HT1080 (cell line): ENCODE results near the gene COX14. TPM values are rescaled to one million over a fixed set of nuclear protein-coding genes. Genes with fewer than 3 reads are reported as not detected.
"Not testable (repeated sequence)": the region's sequence is repeated elsewhere in the genome, so short reads cannot be mapped to it uniquely, and the experiment has no call there.

Experiments used
- DNase-seq: peaks from one replicate; pipeline ENCODE4 v3.0.0-alpha.2; 2015; ENCODE audit warnings: low read depth
- polyA plus RNA-seq, 2 experiments: library from polyadenylated mRNA; depleted of rRNA; stranded (reverse); fragments of >200 nt; gene quantifications; 2 replicates each; pipeline ENCODE4 v1.2.3, GENCODE V29; 2015
- total RNA-seq: library from RNA; depleted of rRNA; stranded (reverse); fragments of >200 nt; shearing (Covaris generic); gene quantifications from 2 replicates; pipeline ENCODE4 v1.2.3, GENCODE V29; 2014; rRNA removed

The COX14 gene
- total RNA-seq: 58.9 and 119 TPM in 2 replicates
- 47.7 and 79.3 TPM in 2 replicates for polyA plus RNA-seq (2015; cell fraction: cytosol; rRNA removed)
- polyA plus RNA-seq (2015; cell fraction: nucleus; rRNA removed): 16.7 and 23.4 TPM in 2 replicates

DNA sequence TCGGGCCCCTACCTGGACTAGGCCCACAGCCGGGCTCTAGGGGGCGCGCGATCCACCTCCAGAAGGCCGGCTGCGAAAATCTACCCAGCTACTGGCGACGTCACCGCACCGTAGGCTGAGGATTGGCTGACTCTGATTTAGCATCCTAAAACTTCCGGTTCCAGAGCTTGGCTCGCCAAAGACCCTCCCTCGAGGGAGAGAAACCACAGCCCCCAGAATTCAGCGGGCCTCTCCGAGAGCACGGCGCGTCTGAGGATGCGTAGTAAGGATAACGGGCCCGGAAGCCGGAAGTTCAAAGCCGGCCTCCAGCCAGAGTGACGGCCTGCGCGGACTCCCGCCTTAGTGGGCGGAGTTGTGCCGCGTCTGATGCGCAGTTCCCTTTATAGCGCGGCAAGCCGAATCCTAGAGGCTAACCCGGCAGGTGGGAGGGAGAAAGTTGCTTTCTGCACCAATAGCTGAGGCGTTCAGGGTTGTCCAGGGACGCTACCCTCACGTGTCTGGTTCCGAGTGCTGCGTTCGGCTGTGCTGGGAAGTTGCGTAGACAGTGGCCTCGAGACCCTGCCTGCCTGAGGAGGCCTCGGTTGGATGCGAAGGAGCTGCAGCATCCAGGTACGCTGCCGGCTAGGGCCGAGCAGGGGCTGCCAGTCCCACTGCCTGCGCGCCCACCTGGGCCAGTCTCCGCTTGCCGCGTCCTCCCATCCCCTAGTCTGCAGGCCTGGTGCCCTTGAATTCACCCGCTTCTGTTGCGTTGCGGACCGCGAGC, at the start of gene COX14:
Gene COX14 (plus strand): TSS at position 544 of the 763 bp plus-strand sequence. CDS start 7,808 bp downstream, outside the sequence.
- peak; percentile 100 for DNase-seq

DNA sequence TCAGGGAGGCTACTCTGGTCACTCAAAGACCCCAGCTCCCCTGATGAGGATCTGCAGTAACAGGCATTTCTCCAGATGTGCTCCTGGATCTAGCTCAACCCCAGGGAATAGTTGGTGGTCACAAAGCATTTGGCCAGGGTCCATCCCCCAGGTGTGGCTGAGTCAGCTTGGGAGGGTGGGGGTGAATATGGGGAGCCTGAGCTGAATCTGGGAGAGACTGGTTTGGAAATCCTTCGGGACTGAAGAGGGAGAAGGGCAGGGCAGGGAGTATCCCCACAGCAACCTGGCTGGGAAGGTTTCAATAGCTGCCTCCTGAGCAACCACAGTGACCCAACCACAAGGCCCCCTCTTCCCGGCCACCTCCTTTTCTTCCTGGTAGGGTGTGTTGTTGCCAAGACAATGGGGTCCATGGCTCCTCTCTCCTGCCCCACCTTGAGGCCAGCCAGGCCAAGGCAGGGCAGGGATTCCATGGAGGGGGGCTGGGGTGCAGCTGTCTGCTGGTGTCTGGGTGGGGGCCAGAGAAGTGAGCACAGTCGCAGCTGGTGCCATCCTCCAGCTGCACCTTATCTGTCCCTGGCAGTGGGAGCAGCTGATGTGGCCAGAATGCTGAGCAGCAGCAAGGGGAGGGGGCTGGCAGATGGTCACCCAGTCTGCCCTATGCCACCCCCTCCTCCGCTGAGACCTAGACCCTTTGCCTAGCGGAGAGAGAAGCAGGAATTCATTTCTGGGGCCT, 49.1 kb upstream of the COX14 start:
- DNase-seq: peak; percentile 34

DNA sequence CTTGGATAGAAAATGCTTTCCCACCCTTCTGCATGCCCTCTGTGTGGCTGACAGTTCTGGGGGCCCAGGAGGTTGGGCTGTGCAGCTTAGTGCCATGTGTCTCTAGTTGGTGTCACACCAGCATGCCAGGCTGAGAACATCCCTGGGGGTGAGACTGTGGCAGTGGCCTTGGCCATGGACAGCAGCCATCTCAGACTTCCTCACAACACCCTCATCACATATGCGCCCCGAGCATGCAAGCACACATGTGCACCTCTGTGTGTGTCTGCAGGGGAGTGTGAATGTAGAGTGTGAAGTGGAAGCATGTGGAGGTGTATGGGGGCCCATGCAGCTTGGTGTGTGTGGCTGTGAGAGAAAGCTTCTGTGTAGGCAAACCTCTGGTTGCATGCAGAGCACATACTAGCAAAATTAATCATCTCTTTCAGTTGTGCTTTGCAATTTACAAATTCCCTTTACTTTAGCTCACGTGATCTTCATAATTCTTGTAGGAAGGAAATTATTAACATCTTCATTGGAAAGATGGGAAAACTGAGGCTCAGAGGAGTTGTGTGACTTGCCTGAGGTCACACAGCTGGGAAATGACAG, 46.2 kb upstream of the COX14 start:
- no peak for DNase-seq

DNA sequence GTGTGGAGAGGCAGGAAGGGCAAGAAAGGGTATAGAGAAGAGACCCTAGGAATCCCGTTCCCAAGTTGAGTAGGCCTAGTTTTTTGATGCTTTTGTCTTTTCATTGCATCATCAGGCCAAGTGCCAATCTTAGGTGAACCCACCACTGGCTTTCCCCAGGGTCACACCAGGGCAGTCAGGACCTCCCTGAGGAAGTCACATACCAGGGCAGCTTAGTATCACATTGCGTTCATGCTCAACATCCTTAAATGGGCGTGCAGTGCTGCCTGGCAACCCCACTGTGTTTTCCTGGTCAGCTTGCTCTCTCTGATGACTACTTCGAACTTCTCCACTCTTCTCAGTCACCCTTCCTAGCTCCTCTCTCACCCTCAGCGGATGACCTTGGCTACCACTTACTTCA, 45.6 kb upstream of the COX14 start:
- DNase-seq: peak; percentile 82

DNA sequence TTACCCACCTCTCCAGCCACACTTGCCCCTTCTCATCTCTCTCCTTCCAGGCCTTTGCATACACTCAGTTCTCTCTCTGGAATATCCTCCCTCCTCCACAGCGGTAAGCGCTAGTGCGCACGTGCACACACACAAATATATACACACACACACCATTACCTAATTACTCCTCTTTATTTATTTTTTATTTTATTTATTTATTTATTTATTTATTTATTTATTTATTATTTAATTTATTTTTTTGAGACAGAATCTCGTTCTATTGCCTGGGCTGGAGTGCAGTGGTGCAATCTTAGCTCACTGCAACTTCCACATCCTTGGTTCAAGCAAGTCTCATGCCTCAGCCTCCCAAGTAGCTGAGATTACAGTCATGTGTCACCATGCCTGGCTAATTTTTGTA, 43.0 kb upstream of the COX14 start:
- DNase-seq: no peak

DNA sequence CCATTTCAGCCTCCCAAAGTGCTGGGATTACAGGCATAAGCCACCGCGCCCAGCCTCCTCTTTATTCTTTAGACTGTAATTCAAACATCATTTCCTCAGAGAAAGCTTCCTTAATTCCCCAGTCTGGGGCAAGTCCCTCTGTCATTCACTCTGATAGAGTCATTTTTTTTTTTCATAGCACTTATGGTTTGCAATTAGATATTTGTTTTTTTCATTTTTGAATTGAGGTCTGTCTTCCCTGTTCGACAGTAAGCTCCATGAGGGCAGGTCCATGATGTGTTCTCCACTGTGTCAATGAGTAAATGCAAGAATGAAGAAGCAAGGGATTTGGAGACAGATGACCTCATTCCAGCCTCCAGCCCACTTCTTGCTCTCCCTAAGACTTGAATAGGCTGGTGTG, 42.5 kb upstream of the COX14 start:
- DNase-seq: no peak

DNA sequence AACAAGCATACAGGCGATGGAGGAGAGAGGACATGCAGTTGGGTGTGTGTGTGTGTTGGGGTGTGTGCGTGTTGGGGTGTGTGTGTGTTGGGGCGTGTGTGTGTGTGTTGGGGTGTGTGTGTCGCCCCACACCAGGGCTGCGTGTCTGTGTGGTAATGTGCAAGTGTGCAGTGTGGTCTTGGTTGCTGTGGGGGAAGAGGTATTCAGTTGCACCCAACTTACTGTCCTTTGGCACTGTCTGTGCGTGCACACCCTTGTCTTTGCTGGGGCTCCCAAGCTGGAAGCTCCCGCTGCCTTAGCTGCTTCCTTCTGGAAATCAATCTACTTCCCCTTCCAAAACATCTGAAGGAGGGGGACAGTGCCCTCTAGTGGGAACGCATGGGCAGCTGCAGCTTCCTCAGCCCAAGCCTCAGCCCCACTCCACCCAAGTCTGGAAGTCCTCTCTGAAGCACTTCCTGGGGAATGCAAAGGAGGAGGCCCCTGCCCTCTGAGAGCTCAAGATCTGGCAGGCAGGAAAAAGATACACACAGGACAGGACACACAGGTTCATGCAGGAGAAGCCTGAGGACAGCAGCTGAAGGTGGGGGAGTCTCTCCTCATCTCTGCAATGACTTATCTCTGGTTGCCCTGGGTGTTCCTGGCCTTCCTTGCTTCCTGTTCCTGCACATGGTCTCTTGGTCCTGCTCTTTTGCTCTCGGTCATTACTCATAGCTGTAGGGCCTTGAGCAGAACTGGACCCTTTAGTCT, 41.5 kb upstream of the COX14 start:
- DNase-seq: peak; percentile 86

DNA sequence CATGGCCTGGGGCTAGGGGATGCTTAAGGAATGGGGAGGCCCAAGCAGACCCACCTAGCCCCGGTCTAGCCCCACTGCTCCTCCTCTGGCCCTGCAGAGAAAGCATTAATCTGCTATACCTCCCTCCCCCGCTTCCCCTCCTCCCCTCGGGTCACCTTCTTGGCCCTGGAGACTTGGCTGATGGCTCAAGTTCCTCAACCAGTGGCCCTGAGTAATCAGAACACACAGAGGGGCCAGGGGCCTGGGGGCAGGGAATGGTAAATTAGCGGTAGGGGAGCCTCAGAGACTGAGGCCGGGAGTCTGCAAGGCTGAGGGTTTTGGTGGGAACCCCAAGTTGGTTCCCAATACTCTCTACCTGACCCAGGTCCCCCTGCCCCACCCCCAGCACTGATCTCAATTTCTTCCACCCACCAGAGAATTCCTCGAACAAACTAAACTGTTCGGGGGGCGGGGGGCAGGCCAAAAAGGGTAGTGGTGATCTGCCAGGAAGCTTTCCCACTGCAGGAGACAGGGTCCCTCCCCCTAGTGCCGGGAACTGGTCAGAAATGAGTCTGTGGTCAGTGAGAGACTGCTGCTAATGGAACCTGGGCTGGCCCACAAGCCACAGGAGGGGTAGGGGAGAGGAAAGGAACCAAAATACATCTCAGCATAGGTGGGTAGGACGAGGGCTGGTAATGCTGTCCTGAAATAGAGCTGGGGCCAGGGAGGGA, 39.7 kb upstream of the COX14 start:
- DNase-seq: no peak

DNA sequence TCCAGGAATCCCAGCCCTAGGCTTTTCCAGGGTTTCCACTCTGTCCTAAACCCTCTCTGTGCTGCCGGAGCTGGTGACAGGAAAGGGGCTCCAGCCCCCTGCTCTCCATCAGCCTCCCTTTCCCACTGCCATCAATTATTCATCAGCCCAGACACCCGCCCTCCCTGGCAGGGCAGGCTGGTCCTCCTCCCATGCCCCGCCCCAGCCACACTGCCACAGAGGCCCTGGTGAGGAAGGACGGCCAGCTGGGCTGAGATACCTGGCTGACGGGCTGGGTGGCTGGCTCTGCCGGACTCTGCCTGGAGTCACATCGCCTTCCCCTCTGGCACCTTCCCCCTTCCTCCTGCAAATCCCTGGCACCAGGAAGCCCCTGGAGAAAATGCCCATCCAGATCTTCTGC, 38.8 kb upstream of the COX14 start:
- DNase-seq: no peak

DNA sequence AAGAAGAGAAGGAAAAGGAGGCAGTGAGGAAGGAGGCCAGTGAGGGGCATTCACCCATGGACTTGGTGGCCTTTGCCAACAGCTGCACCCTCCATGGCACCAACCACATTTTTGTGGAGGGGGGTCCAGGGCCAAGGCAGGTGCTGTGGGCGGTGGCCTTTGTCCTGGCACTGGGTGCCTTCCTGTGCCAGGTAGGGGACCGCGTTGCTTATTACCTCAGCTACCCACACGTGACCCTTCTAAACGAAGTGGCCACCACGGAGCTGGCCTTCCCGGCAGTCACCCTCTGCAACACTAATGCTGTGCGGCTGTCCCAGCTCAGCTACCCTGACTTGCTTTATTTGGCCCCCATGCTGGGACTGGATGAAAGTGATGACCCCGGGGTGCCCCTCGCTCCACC, 38.3 kb upstream of the COX14 start:
- DNase-seq: no peak

DNA sequence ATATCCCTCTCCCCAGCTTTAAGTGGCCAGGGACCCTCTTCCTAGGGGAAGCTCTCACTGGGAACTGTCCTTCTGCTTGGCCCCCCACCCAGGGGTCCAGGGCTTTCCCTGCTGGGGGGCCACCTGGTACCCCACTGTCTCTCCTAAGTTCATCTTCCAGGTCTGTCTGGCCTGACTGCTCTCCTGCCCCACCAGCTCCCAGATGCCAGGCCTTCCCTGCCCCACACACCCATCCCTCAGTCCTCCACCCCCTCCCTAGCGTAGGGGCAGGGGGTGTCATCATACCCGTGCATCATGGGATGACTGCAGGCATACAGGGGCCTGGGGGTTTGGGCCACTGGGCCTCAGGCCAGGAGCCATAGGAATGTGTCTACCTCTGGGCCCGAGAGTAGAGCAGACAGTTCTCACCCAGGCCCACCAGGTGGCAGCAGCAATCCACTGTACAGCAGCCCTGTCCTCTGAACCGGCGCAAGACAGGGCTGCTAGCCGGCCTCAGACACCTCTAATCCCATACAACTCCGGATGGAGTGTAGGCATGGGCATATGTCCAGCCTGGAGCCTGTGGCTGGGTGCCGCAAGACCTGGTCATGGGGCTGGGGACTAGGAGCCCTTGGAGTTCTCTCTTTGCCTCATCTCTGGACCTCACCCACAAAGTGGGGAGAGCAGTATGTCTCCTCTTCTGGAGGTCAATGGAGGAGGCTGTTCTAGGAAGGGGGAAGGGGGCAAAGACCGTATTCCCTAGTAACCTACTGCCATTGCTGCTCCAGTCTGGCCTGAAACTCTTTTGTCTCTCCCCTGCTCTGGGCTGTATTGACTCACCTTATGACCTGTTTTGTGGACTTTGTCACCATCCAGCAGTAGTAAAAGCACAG, 36.9 kb upstream of the COX14 start:
- DNase-seq: peak; percentile 77

DNA sequence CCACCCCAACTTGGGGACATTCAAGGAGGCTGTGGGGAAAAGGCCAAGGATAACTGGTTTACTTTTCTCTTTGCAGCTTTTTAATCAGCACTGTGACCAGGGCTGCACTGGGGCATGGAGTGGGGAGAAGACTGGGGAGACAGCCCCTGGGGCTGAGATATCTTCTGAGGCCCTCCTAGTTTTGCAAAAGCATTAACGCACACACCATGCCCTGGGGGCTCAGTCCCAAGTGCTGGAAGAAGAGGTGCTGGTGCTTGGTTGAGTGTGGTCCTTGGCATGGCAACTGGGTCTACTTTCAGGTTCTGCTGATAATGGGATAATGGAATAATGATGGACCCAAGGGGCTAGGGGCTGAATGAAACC, 36.2 kb upstream of the COX14 start:
- DNase-seq: no peak

DNA sequence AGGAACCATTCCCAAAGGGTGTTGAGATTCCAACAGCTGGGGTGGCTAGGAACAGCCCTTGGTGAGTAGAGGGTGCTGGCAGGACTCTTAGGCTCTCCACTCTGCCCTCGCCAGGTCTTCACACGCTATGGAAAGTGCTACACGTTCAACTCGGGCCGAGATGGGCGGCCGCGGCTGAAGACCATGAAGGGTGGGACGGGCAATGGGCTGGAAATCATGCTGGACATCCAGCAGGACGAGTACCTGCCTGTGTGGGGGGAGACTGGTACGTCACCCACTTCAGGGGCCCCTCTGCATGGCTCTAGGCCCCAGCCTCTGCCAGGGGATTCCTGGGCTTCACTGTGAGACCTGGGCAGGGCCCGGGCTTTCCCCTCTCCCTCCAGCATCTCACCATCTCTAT, 34.9 kb upstream of the COX14 start:
- no peak for DNase-seq

DNA sequence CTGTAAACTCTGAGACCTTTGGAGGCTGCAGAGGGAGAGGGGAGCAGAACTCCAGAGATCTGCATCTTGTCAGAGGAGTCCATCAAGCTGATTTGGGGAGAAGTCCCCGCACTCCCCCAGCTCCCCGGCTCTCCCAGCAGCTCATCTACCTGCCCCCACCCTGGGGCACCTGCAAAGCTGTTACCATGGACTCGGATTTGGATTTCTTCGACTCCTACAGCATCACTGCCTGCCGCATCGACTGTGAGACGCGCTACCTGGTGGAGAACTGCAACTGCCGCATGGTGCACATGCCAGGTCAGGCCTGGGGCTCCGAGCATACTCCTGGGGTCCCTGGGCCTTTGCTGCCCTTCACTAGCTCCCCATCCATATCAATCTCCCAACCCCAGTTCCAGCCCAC, 33.8 kb upstream of the COX14 start:
- no peak for DNase-seq

DNA sequence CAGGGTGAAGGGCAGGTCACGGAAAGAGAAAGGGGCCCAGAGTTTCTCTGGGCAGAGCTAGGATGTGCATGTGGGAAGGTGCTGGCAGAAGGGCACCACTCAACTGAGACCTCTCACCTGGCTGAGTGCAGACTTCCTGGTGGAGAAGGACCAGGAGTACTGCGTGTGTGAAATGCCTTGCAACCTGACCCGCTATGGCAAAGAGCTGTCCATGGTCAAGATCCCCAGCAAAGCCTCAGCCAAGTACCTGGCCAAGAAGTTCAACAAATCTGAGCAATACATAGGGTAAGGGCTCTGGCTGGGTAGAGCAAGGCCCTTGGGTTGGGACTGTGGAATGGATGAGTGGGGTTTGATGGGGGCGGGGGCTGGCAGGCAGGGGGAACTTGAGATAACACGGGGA, 32.3 kb upstream of the COX14 start:
- no peak for DNase-seq

DNA sequence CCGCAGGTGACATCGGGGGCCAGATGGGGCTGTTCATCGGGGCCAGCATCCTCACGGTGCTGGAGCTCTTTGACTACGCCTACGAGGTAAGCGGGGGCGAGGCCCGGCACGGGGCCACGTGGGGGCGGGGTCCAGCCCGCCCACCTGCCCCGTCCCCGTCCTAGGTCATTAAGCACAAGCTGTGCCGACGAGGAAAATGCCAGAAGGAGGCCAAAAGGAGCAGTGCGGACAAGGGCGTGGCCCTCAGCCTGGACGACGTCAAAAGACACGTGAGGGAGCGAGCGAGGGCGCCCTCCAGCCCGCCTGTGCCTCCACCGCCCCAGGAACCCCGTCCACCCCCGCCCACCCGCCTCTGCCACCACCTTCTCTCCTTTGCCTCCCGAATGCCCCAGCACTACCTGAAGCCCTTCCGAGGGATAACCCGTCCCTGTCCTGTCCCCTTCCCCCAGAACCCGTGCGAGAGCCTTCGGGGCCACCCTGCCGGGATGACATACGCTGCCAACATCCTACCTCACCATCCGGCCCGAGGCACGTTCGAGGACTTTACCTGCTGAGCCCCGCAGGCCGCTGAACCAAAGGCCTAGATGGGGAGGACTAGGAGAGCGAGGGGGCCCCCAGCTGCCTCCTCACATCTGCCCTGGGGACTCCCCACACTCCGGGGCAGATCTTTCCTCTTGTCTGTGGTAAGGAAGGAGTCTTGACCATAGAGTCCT, 30.8 kb upstream of the COX14 start:
- no peak for DNase-seq

DNA sequence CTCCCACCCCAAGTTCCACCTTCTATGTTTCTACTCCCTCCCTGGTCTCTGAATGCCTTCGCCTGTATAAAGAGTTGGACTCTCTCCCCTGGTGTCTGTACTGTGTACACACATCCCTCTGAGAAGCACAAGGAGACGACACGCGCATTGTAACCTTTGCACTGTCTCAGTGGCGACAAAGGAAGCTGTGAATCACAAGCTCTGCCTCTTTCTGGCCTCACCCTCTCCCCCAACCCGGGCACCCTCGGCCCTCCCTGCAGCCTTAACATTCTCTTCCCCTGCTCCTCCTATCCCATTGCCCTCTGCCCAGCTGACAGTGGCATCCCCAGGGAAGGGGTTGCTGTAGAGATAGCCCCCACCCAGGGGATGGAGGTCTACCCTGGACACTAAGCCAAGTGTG, 29.4 kb upstream of the COX14 start:
- peak; percentile 39 for DNase-seq

DNA sequence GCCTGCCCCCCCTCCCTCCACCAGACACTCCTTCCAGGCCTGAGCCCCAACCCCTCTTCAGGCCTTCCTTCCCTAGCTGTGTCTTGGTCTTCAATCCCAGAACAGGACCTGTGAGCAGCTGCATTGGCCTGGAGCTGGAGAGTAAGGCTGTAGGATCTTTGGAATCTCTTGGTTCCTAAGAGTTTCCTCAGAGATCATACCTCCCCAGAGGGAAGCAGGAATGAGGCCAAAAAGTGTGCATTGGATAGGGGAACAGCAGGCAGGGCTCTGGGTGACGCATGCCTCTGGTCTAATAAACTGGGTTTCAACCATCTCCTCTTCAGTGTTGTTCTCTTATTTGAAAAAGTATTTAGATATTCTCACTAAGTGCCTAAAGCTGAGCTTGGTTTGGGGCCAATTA, 28.7 kb upstream of the COX14 start:
- DNase-seq: no peak

DNA sequence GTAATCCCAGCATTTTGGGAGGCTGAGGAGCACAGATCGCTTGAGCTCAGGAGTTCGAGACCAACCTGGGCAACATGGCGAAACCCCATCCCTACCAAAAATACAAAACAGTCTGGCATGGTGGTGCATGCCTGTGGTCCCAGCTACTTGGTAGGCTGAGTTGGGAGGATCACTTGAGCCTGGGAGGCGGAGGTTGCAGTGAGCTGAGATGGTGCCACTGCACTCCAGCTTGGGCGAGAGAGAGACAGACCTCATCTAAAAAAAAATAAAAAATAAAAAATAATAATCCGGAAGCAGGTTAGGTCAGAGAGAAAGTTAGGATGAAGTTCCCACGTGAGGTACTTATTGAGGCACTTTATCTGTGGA, 27.6 kb upstream of the COX14 start:
- not testable (repeated sequence) for DNase-seq
